IMR-90 (cell line): ENCODE results near the gene KRTAP10-11. TPM values are rescaled to one million over a fixed set of nuclear protein-coding genes. Genes with fewer than 3 reads are reported as not detected.
"Not testable (repeated sequence)": the region's sequence is repeated elsewhere in the genome, so short reads cannot be mapped to it uniquely, and the experiment has no call there.

Experiments used
- ATAC-seq: fragments of 200-7000 bp; cut with Tn5 transposase; 2 replicates; pipeline ENCODE4 v1.9.1; 2020; ENCODE audit warnings: low read depth, mild to moderate bottlenecking, moderate library complexity
- Bru-seq: library from RNA; stranded (reverse); fragments of 400-500 nt; gene quantifications from one replicate; lab custom pipeline; 2021; lab: Mats Ljungman, UMichigan
- BruChase-seq, 2 experiments: library from RNA; stranded (reverse); fragments of 400-500 nt; gene quantifications; one replicate each; lab custom pipeline; 2021; lab: Mats Ljungman, UMichigan
- BruUV-seq: library from RNA; stranded (reverse); fragments of 400-500 nt; replicated peaks from 2 replicates; lab custom pipeline; 2021; lab: Mats Ljungman, UMichigan
- CTCF ChIA-PET: fragments of 300-600 bp; formaldehyde crosslinking; extraction: SDS; loops from one replicate; lab custom pipeline; 2021; ENCODE audit warnings: antibody characterized with exemption; lab: Yijun Ruan, JAX
- POLR2A ChIA-PET: fragments of 300-600 bp; sonication (Branson Sonifier 250); formaldehyde crosslinking; loops from one replicate; lab custom pipeline; 2022; ENCODE audit warnings: antibody characterized with exemption; ENCODE audit not compliant: unreplicated experiment; lab: Charles Lee
- DNase-seq: peaks from one replicate; pipeline ENCODE4 v3.0.0; 2013
- H2AFZ ChIP-seq: replicated peaks from 2 replicates; pipeline ENCODE3; 2013; ENCODE audit warnings: low read length, mild to moderate bottlenecking; ENCODE audit not compliant: poor library complexity
- H2AK5ac ChIP-seq: 2 replicates; pipeline ENCODE4 v1.6.1; 2013; ENCODE audit warnings: low read depth, low read length, inconsistent platforms
- H2AK9ac ChIP-seq: replicated peaks from 2 replicates; pipeline ENCODE3; 2013; ENCODE audit warnings: mild to moderate bottlenecking, low read depth, low read length, moderate library complexity; ENCODE audit not compliant: poor library complexity
- H2BK120ac ChIP-seq: 2 replicates; pipeline ENCODE4 v1.6.1; 2013; ENCODE audit warnings: low read depth, low read length, inconsistent platforms
- H2BK15ac ChIP-seq: 3 replicates; pipeline ENCODE4 v1.6.1; 2013; ENCODE audit warnings: low read depth, low read length, inconsistent platforms
- H2BK20ac ChIP-seq: 2 replicates; pipeline ENCODE4 v1.6.1; 2013; ENCODE audit warnings: low read depth, mild to moderate bottlenecking, inconsistent platforms, low read length, moderate library complexity
- H2BK5ac ChIP-seq: 2 replicates; pipeline ENCODE4 v1.6.1; 2013; ENCODE audit warnings: mild to moderate bottlenecking, low read depth, low read length, inconsistent platforms; ENCODE audit not compliant: poor library complexity, severe bottlenecking
- H3K14ac ChIP-seq: replicated peaks from 2 replicates; pipeline ENCODE4 v1.6.1; 2013; ENCODE audit warnings: low read depth, low read length, inconsistent platforms
- H3K18ac ChIP-seq: 2 replicates; pipeline ENCODE4 v1.6.1; 2013; ENCODE audit warnings: low read depth, low read length, control low read depth
- H3K23ac ChIP-seq: 2 replicates; pipeline ENCODE4 v1.6.1; 2013; ENCODE audit warnings: low read depth, low read length, inconsistent platforms
- H3K27ac ChIP-seq: 2 replicates; pipeline ENCODE4 v1.5.1; 2013; ENCODE audit warnings: mild to moderate bottlenecking, control low read depth, low read length; ENCODE audit not compliant: insufficient read depth
- H3K27me3 ChIP-seq: 2 replicates; pipeline ENCODE4 v1.6.1; 2013; ENCODE audit warnings: low read length; ENCODE audit not compliant: control insufficient read depth, insufficient read depth
- H3K36me3 ChIP-seq: 2 replicates; pipeline ENCODE4 v1.6.1; 2013; ENCODE audit warnings: low read length, mixed read lengths; ENCODE audit not compliant: control insufficient read depth, insufficient read depth
- H3K4ac ChIP-seq: 2 replicates; pipeline ENCODE4 v1.6.1; 2013; ENCODE audit warnings: low read depth, low read length, inconsistent platforms
- H3K4me1 ChIP-seq: 2 replicates; pipeline ENCODE4 v1.6.1; 2013; ENCODE audit warnings: low read length, mixed read lengths; ENCODE audit not compliant: control insufficient read depth, insufficient read depth
- H3K4me2 ChIP-seq: 2 replicates; pipeline ENCODE4 v1.6.1; 2013; ENCODE audit warnings: low read depth, mild to moderate bottlenecking, control low read depth, low read length, moderate library complexity
- H3K4me3 ChIP-seq: 2 replicates; pipeline ENCODE4 v1.5.1; 2013; ENCODE audit warnings: low read depth, mild to moderate bottlenecking, control low read depth, low read length, moderate library complexity; ENCODE audit not compliant: insufficient read depth
- H3K56ac ChIP-seq: 2 replicates; pipeline ENCODE4 v1.6.1; 2013; ENCODE audit warnings: low read length, inconsistent platforms; ENCODE audit not compliant: insufficient read depth; ENCODE audit errors: extremely low read depth
- H3K79me1 ChIP-seq, 2 experiments: 2 replicates each; pipeline ENCODE4 v1.6.1; 2013; ENCODE audit warnings: low read length in 2 of 2, inconsistent platforms in 1 of 2, low read depth in 1 of 2
- H3K9ac ChIP-seq: 2 replicates; pipeline ENCODE4 v1.6.1; 2013; ENCODE audit warnings: low read depth, low read length, control low read depth
- H3K9me1 ChIP-seq: 2 replicates; pipeline ENCODE4 v1.6.1; 2013; ENCODE audit warnings: low read length, inconsistent platforms; ENCODE audit not compliant: insufficient read depth
- H3K9me3 ChIP-seq: 2 replicates; pipeline ENCODE4 v1.6.1; 2013; ENCODE audit warnings: low read length; ENCODE audit not compliant: control insufficient read depth, insufficient read depth
- H4K20me1 ChIP-seq: 2 replicates; pipeline ENCODE4 v1.6.1; 2013; ENCODE audit warnings: low read length, inconsistent platforms; ENCODE audit not compliant: insufficient read depth
- H4K5ac ChIP-seq: 2 replicates; pipeline ENCODE4 v1.6.1; 2013; ENCODE audit warnings: mild to moderate bottlenecking, low read depth, low read length, control low read depth
- H4K8ac ChIP-seq, 2 experiments: 2 replicates each; pipeline ENCODE4 v1.6.1; 2013; ENCODE audit warnings: low read depth in 2 of 2, low read length in 2 of 2, control low read depth in 1 of 2, inconsistent platforms in 1 of 2
- H4K91ac ChIP-seq: 2 replicates; pipeline ENCODE4 v1.6.1; 2013; ENCODE audit warnings: low read depth, low read length, inconsistent platforms; ENCODE audit not compliant: insufficient read depth
- WGBS, 2 experiments: methylation state at CpG; one replicate each; pipeline versions ENCODE4 v1.1.5 to v1.1.7; 2013; ENCODE audit warnings: missing lambda C conversion rate in 2 of 2; ENCODE audit not compliant: insufficient read length in 1 of 2; ENCODE audit errors: extremely low coverage in 2 of 2; 5-methylcytosine and 5-hydroxymethylcytosine counted together
- dilution Hi-C: fragments of 300-500 bp; cut with HindIII; formaldehyde crosslinking; loops from one replicate; pipeline ENCODE4 v1.14.3; 2018; ENCODE audit warnings: low sequenced_read_pairs; ENCODE audit not compliant: unreplicated experiment
- in situ Hi-C: fragments of 300-500 bp; cut with MboI; formaldehyde crosslinking; loops from 3 replicates; pipeline ENCODE4 v1.14.3; 2019; ENCODE audit warnings: low sequenced_read_pairs, inconsistent platforms, mixed read lengths
- intact Hi-C: fragments of 100-400 bp; cut with micrococcal nuclease; formaldehyde crosslinking; loops from 2 replicates; pipeline ENCODE4 v1.10.0; 2022
- long read RNA-seq: library from polyadenylated mRNA; unstranded; transcript quantifications from one replicate; pipeline ENCODE4 v2.0.0, GENCODE V29; 2021; ENCODE audit not compliant: unreplicated experiment
- polyA plus RNA-seq, 3 experiments: library from polyadenylated mRNA; depleted of rRNA; stranded (reverse); fragments of >200 nt; gene quantifications; 2 replicates each; pipeline ENCODE4 v1.2.3, GENCODE V29; 2012; ENCODE audit warnings: low replicate concordance in 1 of 3
- total RNA-seq: library from RNA; depleted of rRNA; stranded (reverse); fragments of >200 nt; gene quantifications from 2 replicates; pipeline ENCODE4 v1.2.3, GENCODE V29; 2012; rRNA removed

The KRTAP10-11 gene, protein sequence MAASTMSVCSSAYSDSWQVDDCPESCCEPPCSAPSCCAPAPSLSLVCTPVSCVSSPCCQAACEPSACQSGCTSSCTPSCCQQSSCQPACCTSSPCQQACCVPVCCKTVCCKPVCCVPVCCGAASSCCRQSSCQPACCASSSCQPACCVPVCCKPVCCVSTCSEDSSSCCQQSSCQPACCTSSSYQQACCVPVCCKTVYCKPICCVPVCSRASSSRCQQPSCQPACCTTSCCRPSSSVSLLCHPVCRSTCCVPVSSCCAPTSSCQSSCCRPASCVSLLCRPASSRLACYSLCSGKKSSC
- not detected in 2 replicates for total RNA-seq
- not detected in 2 replicates for polyA plus RNA-seq (2012; rRNA removed)
- polyA plus RNA-seq (2012; cell fraction: cytosol; rRNA removed), result not detected in 2 replicates
- not detected in 2 replicates for polyA plus RNA-seq (2012; cell fraction: nucleus; rRNA removed; ENCODE audit: low replicate concordance)
- Bru-seq, nascent RNA, result not detected
- not detected for BruChase-seq, experiment 1, labeled RNA remaining after a 6-hour chase
- BruChase-seq, experiment 2, labeled RNA remaining after a 2-hour chase, result not detected
- long read RNA-seq, result 0 reads

DNA sequence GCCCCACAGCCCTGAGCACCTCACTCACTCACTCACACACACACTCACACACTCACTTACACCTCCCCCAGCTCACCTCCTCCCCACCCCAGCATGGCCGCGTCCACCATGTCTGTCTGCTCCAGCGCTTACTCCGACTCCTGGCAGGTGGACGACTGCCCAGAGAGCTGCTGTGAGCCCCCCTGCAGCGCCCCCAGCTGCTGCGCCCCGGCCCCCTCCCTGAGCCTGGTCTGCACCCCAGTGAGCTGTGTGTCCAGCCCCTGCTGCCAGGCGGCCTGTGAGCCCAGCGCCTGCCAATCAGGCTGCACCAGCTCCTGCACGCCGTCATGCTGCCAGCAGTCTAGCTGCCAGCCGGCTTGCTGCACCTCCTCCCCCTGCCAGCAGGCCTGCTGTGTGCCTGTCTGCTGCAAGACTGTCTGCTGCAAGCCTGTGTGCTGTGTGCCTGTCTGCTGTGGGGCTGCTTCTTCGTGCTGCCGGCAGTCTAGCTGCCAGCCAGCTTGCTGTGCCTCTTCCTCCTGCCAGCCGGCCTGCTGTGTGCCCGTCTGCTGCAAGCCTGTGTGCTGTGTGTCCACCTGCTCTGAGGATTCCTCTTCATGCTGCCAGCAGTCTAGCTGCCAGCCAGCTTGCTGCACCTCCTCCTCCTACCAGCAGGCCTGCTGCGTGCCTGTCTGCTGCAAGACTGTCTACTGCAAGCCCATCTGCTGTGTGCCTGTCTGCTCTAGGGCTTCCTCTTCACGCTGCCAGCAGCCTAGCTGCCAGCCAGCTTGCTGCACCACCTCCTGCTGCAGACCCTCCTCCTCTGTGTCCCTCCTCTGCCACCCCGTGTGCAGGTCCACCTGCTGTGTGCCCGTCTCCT is at the start of gene KRTAP10-11:
Gene KRTAP10-11 (plus strand): TSS at position 49 of the 856 bp plus-strand sequence. CDS start 45 bp downstream, at position 94.
- intact Hi-C loops, result not testable (repeated sequence)

More for the DNA sequence above, at the start of gene KRTAP10-11:
- H4K91ac ChIP-seq, H3K4ac ChIP-seq, H3K9me3 ChIP-seq, H3K79me1 ChIP-seq, H2AK5ac ChIP-seq, H4K20me1 ChIP-seq, H3K27me3 ChIP-seq, H3K27ac ChIP-seq, DNase-seq, H3K9ac ChIP-seq, H2AFZ ChIP-seq, H2BK20ac ChIP-seq, H3K9me1 ChIP-seq, H2BK5ac ChIP-seq, H3K23ac ChIP-seq, H4K5ac ChIP-seq, H4K8ac ChIP-seq, POLR2A ChIA-PET, BruUV-seq, H2AK9ac ChIP-seq, H2BK120ac ChIP-seq, CTCF ChIA-PET, H3K14ac ChIP-seq, H3K36me3 ChIP-seq, dilution Hi-C loops, in situ Hi-C loops, H3K4me2 ChIP-seq, H3K56ac ChIP-seq, H3K18ac ChIP-seq, H3K4me1 ChIP-seq, ATAC-seq, H2BK15ac ChIP-seq, H3K4me3 ChIP-seq: not testable (repeated sequence)
- WGBS, 2 experiments, result 47% methylated on average over 12 of the region's 21 CpGs; no CpG with 5 or more reads in 1 of the 2 experiments
